ENCODE data around the gene ALDH9A1. TPM values are rescaled to one million over a fixed set of nuclear protein-coding genes. Genes with fewer than 3 reads are reported as not detected.

The ALDH9A1 gene
- total and polyA plus RNA-seq, 2 donors (not counting 3 experiments of a cell fraction or from before 2014, with no cell fraction given) = 25.5 to 47.4 TPM

DNA sequence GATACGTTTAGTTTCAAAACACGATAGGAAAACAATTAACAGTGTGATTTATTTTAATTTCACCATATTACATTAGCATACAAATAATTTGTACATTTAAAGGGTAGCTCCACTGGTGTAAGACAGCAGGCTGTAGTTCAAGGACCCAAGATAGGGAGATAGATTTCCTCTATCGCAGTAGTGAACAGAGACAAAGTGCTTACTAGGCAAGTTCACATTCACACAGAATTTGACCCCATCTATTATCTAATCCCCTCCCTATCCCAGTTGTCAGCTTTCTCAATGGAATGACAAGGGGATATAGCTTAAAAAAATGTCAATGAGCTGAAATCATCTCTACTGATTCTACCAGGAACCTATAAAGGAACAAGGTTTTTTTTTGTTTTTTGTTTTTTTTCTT is 36.2 kb downstream of the ALDH9A1 start:
- POLR2A ChIA-PET = no interaction called here
- DNase-seq (ENCODE audit: low read depth, low spot score) (no peak), FAIRE-seq (peak; percentile 26)
- Histone ChIP-seq H3K79me2 (ENCODE audit: control insufficient read depth, insufficient read depth, low read length) (no peaks in the 10 kb centered on the region), H3K27me3 (ENCODE audit: control insufficient read depth in 2 of 2, insufficient read depth in 2 of 2, low read length in 2 of 2) (no peaks in the 10 kb centered on the region), H3K27ac (ENCODE audit: insufficient read depth, low read depth, low read length) (no peak overlapping the region), H3K4me3 (replicated peaks in 1 of 3; ENCODE audit: insufficient read depth in 1 of 3, low read depth in 1 of 3, low read length in 3 of 3) (no peak overlapping the region), H2AFZ (ENCODE audit: low read depth, low read length) (no peak overlapping the region), H3K9ac (replicated peaks; ENCODE audit: extremely low read depth, insufficient read depth, low read length) (no peak overlapping the region), H4K20me1 (replicated peaks; ENCODE audit: control insufficient read depth, extremely low read depth, insufficient read depth, low read length) (no peaks in the 10 kb centered on the region), H3K4me2 (ENCODE audit: insufficient read depth, low read length) (no peak overlapping the region), H3K4me1 (ENCODE audit: control insufficient read depth, extremely low read depth, insufficient read depth, low read length) (no peaks in the 10 kb centered on the region), H3K9me3 (replicated peaks; ENCODE audit: control insufficient read depth, insufficient read depth, low read length) (no peaks in the 10 kb centered on the region), H3K36me3 (ENCODE audit: control insufficient read depth in 2 of 2, extremely low read depth in 1 of 2, insufficient read depth in 2 of 2, low read length in 2 of 2) (peaks cover 5 to 15% of the 10 kb centered on the region in 2 experiments), H3K9me1 (replicated peaks; ENCODE audit: control insufficient read depth, extremely low read depth, insufficient read depth, low read length) (no peaks in the 10 kb centered on the region)
- no TSS peak for BruUV-seq (replicated peaks)
- TF ChIP-seq, protein P1, sequence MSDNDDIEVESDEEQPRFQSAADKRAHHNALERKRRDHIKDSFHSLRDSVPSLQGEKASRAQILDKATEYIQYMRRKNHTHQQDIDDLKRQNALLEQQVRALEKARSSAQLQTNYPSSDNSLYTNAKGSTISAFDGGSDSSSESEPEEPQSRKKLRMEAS (IDR thresholded peaks at IDR 0.05; ENCODE audit: insufficient read depth, insufficient read length) = no peak
- TF ChIP-seq JUN (IDR thresholded peaks at IDR 0.05; ENCODE audit: borderline replicate concordance, insufficient read depth, insufficient read length, low read depth) = no peak
- no peak for TF ChIP-seq GATA2 (IDR thresholded peaks at IDR 0.05; ENCODE audit: insufficient read depth, insufficient read length, low read depth, low read length)
- TF ChIP-seq, protein P2, sequence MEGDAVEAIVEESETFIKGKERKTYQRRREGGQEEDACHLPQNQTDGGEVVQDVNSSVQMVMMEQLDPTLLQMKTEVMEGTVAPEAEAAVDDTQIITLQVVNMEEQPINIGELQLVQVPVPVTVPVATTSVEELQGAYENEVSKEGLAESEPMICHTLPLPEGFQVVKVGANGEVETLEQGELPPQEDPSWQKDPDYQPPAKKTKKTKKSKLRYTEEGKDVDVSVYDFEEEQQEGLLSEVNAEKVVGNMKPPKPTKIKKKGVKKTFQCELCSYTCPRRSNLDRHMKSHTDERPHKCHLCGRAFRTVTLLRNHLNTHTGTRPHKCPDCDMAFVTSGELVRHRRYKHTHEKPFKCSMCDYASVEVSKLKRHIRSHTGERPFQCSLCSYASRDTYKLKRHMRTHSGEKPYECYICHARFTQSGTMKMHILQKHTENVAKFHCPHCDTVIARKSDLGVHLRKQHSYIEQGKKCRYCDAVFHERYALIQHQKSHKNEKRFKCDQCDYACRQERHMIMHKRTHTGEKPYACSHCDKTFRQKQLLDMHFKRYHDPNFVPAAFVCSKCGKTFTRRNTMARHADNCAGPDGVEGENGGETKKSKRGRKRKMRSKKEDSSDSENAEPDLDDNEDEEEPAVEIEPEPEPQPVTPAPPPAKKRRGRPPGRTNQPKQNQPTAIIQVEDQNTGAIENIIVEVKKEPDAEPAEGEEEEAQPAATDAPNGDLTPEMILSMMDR (IDR thresholded peaks at IDR 0.05; ENCODE audit: extremely low read depth in 1 of 2, insufficient read depth in 1 of 2, low read depth in 1 of 2, low read length in 2 of 2) = no peak
- no peak for TF ChIP-seq EZH2 (IDR thresholded peaks at IDR 0.05; ENCODE audit: borderline replicate concordance, low read depth, low read length, severe bottlenecking)
- TF ChIP-seq POLR2A (IDR thresholded peaks at IDR 0.05; ENCODE audit: low read depth, low read length) = no peak
- TF ChIP-seq MYC (IDR thresholded peaks at IDR 0.05; ENCODE audit: low read depth, low read length) = no peak
- TF ChIP-seq FOS (IDR thresholded peaks at IDR 0.05; ENCODE audit: borderline replicate concordance, insufficient read depth, low read length) = no peak
- no peak for TF ChIP-seq POLR2AphosphoS5 (IDR thresholded peaks at IDR 0.05; ENCODE audit: insufficient read depth, low read depth, low read length)
- dilution Hi-C loops (cut with MboI; ENCODE audit: extremely low pct_ligation_motif_present, low sequenced_read_pairs) (no loop called here), intact Hi-C loops (cut with micrococcal nuclease) (no loop called here)
- CTCF ChIA-PET = no interaction called here

All from endothelial cell of umbilical vein (primary cell).